A549 treated with ZK216348 at 1 μM for 4 hours (cell line): ENCODE results near the gene ADAMTSL3. TPM values are rescaled to one million over a fixed set of nuclear protein-coding genes. Genes with fewer than 3 reads are reported as not detected.

ENCODE experiments used
- total RNA-seq: library from RNA; stranded (reverse); fragments of 200-300 nt; extraction: Qiagen RNA extraction; gene quantifications from 5 replicates; pipeline ENCODE4 v1.2.3, GENCODE V29; 2022; ENCODE audit warnings: low read depth

Gene ADAMTSL3, protein sequence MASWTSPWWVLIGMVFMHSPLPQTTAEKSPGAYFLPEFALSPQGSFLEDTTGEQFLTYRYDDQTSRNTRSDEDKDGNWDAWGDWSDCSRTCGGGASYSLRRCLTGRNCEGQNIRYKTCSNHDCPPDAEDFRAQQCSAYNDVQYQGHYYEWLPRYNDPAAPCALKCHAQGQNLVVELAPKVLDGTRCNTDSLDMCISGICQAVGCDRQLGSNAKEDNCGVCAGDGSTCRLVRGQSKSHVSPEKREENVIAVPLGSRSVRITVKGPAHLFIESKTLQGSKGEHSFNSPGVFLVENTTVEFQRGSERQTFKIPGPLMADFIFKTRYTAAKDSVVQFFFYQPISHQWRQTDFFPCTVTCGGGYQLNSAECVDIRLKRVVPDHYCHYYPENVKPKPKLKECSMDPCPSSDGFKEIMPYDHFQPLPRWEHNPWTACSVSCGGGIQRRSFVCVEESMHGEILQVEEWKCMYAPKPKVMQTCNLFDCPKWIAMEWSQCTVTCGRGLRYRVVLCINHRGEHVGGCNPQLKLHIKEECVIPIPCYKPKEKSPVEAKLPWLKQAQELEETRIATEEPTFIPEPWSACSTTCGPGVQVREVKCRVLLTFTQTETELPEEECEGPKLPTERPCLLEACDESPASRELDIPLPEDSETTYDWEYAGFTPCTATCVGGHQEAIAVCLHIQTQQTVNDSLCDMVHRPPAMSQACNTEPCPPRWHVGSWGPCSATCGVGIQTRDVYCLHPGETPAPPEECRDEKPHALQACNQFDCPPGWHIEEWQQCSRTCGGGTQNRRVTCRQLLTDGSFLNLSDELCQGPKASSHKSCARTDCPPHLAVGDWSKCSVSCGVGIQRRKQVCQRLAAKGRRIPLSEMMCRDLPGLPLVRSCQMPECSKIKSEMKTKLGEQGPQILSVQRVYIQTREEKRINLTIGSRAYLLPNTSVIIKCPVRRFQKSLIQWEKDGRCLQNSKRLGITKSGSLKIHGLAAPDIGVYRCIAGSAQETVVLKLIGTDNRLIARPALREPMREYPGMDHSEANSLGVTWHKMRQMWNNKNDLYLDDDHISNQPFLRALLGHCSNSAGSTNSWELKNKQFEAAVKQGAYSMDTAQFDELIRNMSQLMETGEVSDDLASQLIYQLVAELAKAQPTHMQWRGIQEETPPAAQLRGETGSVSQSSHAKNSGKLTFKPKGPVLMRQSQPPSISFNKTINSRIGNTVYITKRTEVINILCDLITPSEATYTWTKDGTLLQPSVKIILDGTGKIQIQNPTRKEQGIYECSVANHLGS (N-terminal part only)
- 0.11 to 1.1 TPM (median 0.33 TPM) in 5 replicates for total RNA-seq

DNA sequence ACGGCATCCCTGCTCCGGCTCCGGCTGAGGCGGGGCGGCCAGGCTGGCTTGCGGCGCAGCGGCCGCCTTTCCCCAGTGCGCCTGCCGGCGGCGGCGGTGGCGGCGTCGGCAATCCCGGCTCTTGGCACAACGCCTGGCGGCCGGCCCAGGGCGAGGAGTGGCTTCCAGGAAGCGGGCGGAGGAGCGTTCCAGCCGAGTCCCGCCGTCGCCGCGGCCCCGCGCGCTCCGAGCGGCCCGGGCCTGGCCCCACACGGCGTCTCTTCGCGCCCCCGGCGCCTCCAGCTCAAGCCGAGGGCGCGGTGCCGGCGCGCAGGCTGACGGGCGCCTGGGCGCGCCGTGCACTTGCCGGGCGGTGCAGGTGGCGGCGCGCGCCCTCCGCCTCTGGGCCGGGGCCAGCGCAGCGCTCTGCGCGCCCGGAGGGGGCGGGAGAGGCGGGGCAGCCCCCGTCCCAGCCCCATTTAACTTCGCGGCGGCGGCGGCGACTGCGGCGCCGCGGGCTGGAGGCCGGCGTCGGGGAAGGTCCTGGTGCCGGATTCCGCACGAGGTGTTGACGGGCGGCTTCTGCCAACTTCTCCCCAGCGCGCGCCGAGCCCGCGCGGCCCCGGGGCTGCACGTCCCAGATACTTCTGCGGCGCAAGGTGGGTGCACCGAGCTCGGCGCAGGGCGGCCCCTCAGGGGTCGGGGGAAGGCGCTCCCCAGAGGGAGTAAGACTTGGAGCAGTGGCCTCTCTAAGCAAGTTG, at the start of gene ADAMTSL3:
ADAMTSL3 (plus strand) TSS at position 485 of the 740 bp plus-strand sequence. CDS start 1,639 bp downstream, outside the sequence.

Other genes with a start within 250 kb of the ADAMTSL3 start
- gene SH3GL3, start 206.8 kb upstream of the ADAMTSL3 start, total RNA-seq = 0.49 to 1.3 TPM (median 0.71 TPM) in 5 replicates